Subcutaneous preadipocyte (primary cell): ENCODE data around the gene DCAF12L1. TPM values are rescaled to one million over a fixed set of nuclear protein-coding genes. Genes with fewer than 3 reads are reported as not detected.

Experiments
- small RNA-seq: library from RNA; depleted of rRNA; stranded (forward); fragments of <200 nt; gene quantifications from one replicate; pipeline ENCODE3, GENCODE V24; 2012
- total RNA-seq: library from RNA; depleted of rRNA; stranded (reverse); fragments of >200 nt; gene quantifications from 2 replicates; pipeline ENCODE4 v1.2.3, GENCODE V29; 2012

The DCAF12L1 gene
- total RNA-seq: not detected in 2 replicates

DNA sequence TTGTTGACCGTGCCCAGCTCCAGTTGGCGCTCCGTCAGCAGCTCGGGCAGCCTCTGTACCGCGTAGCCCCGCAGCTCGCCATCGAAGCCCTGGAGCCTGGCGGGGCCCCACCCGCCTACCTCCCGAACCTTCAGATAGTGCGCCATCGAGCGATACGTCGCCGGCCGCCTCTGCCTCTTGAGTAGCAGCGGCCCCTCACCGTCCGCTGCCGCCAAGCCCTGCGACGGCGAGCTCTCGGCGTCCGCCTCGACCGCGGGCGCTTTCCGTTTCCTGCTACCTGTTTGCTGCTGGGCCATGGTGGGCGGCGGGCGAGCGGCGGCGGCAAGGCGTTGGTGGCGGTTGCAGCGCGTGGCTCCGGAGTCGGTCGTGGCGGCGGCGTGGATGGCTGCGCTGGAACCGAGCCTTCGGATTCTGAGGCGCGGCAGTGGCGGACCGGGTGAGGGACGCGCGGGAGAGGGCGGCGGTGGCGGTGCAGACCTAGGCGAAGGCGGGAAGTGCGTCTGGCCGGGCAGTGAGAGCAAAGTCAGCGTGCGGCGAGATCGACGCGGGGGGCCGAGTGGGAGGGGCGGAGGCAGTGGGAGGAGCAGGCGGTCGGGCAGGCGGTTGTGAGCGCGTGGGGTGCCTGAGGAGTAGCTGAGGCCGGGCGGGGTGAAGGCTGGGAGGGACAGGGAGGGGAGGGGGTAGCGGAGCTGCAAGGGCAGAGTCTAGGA lies at the start of gene DCAF12L1:
DCAF12L1 (minus strand) TSS at position 502 of the 710 bp plus-strand sequence; CDS start at position 296, 206 bp downstream.

Small RNA genes within 50 kb of the gene (small RNA-seq; reads per million reads assigned to genes)
- gene Z69908.1: not detected
